NAMALWA (cell line): Measurements from ENCODE around the gene AHRR.
"Not testable (repeated sequence)": the region's sequence is repeated elsewhere in the genome, so short reads cannot be mapped to it uniquely, and the experiment has no call there.

Experiments used
- DNase-seq: peaks from one replicate; pipeline ENCODE4 v3.0.0-alpha.2; 2015; ENCODE audit warnings: low spot score

Gene AHRR

DNA sequence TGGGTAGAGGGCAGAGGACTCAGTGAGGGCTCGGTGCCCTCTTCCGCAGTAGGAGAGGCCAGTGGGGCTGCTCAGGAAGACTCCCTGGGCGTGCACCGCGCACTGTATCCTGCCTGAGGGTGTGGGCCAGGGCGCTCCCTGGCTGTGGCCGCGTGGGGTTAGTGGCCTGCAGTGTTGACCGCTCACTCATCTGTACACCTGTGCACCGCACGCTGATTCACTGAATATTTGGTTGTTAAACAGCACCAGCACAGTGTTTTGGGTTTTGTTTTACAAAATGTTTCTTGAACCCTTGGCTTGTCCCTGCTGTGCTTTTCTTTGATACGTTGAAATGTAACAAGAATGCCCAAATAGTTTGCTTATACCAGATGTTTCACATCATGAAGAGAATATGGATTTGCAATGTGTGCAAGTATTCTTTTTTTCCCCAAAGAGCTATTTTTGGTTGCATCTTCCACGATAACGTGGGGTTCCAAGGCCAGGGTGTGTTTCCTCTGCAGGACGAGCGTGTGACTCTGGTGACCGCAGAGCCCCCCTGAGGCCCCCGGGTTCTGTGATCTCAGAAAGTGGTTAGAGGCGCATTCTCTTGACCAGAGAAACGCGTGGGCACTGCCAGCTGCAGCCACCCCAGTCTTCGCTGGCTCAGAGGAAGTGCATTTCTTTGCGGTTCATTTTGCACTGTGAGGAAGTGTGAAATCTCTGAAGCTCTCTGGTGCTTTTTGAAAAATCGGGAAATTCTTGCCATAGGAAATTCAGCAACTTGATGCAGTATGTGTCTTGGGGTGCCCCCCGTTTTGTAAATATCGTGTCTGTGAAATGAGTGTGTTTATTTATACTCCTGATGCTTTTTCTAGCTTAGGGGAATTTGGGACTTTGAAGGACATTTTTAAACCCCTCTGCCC lies 46.9 kb downstream of the AHRR start:
- peak; percentile 58 for DNase-seq

DNA sequence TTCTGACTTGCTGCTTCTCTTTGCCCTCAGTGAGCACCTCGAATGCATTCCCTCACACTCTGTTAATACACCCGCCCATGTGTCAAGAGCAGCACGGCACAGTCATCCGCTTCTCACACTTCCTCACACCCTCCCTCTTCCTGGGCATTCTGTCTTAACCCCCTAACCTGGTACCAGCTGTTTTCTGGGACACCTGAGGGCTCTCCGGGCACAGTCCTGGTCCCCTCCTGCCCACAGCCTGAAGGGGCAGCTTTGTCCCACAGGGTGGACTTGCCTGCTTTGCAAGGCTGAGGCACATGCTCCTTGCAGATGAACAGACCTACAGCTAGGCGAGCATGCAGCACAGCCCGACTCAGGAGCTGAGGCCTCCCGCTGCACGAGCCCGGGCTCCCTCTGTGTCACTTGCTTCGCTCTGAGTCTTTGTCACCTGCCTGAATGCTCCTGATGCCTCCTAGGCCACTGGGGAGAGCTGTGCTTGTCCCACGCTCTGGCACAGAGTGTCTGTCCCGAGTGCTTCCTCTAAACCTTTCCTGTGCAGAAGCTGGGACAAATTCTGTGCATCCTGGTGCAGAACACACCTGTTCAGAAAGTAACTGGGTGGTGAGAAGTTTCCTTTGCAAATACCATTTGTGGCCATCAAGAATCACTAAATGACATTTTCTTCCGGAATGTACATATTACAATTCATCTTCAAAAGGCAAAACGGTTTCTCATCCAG lies 47.8 kb downstream of the AHRR start:
- DNase-seq: no peak

- DNase-seq: not testable (repeated sequence)
Measured at GRCh38 chr5:369869-370236, 48.3 kb downstream of the AHRR start.

DNA sequence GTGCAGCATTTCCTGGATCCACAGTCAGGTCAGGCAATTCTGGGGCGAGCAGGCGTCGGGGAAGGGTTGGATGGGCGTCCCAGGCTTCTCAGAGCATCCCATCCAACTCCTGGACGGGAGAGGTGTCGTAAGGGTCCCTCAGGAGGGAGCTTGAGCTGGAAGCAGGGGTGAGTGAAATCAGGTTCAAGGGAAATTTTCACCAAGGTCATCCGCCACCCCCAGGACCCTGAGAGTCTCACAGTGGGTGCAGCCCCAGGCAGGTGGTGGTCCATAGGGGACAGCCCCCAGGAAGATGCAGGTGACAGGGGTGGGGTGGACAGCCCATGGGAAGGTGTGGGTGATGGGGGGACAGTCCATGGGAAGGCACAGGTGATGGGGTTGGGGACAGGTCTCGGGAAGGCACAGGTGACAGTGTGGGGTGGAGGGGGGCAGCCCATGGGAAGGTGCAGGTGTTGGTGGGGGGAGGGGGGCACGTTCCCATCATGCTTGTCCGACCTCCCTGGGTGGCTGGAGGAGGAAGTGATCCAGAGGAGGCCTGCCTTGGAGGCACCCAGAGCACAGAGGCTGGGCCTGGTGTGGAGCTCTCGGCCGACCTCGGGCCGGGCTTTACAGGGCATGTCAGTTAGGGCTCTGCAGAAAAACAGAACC lies 48.9 kb downstream of the AHRR start:
- no peak for DNase-seq

DNA sequence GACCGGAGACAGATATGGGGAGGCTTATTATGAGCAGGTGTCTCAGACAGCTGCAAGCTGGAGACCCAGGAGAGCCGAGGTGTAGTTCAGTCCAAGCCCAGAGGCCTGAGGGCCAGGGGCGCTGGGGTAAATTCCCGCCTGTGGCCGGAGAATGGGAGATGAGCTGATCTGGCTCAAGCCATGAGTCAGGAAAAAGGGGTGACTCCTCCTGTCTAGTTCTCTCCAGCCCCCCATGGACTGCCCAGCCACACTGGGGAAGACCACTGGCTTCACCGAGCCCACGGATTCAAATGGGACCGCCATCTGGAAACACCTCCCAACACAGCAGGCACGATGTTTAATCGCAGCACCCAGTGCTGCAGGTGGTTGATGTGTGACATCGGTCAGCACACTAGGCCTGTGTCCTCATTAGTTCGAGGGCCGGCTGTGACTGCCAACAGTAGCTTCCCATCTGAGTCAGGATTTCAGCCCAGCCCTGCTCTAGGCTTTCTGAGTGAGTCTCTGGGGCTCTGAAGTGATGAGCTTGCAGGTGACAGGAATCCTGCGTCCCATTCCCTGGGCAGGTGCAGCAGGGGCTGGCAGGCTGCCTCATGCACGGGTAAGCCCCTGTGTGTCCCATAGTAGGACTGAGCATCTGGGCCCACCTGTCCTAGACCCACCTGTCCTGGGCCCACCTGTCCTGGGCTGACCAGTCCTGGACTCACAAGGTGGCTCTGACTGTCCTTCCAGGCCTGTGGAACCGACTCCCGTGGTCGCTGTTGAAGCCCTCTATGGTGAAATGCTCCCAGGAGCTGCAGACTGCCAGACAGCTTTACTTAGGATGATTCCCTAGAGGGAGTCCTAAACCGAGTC lies 49.7 kb downstream of the AHRR start:
- no peak for DNase-seq

- no peak for DNase-seq
Measured at GRCh38 chr5:371811-372555, 50.5 kb downstream of the AHRR start.

DNA sequence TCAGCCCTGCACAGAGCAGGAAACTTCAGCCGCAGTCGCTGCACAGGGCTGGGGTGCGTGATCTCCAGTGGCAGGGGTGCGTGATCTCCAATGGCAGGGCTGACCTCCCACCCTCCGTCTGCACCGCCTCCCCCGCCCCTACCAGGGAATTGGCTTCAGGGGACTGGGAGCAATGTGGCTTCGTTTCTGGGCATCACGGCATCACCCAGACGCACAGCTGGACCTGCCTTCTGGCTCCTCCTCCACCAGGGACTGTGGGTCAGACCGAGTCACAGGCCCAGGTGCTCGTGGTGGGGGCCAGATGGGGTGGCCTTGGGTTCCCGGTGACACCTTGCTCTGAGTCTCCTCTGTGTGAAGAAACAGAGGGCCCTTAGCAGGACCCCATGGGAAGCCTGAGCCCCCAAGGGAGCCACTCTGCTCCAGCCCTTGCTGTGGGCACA lies 51.1 kb downstream of the AHRR start:
- DNase-seq: no peak

GRCh38 chr5:372996-373709 lies 51.6 kb downstream of the AHRR start:
- DNase-seq: no peak

DNA sequence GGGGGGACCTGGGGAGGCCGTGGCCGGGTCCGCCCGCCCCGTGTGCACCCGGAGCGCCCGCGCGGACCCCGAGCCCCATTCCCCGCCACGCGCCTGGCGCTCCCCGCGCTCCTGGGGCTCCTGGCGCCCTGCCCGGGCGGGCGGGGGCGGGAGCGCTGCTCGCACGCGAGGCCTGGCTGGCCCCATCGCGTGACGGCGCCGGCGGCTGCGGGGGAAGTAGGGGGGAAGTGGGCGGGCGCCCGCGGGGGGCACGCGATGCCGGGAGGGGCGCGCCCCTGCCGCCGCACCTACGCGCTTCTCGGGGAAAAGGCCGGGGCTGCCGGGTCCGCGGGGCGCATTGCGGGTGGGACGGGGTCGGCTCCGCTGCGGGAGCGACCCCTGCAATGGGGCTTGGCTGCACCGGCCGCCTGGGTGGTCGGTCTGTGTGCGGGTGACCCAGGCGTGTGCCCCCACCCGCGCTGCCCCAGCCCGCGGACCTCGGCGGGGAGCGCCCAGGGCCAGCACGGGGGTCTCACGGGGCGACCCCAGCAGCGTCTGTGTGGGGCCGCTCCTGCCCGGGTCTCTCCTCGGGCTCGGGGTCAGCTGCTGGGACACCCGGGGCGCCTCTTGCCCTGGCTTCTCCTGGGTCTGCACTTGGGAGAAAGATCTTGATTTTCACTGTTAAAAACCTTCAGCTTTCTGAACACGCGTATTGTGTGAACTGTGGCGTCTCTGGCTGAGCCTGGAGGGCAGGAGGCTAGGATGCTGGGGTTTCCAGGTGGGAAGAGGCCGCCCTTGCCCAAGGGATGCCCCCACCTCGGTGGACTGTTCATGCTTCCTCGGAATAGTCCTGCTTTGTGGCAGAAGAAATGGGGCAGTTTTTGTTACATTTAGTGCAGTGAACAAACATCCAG lies 52.4 kb downstream of the AHRR start:
- no peak for DNase-seq

GRCh38 chr5:374631-375335 lies 53.3 kb downstream of the AHRR start:
- no peak for DNase-seq

- no peak for DNase-seq
Measured at GRCh38 chr5:375336-375920, 53.9 kb downstream of the AHRR start.

- DNase-seq: no peak
Measured at GRCh38 chr5:375921-376798, 54.6 kb downstream of the AHRR start.

- DNase-seq: no peak
Measured at GRCh38 chr5:376799-377325, 55.3 kb downstream of the AHRR start.

GRCh38 chr5:377326-377981 lies 55.9 kb downstream of the AHRR start:
- no peak for DNase-seq

- DNase-seq: no peak
Measured at GRCh38 chr5:378301-378891, 56.9 kb downstream of the AHRR start.
